Stimulated activated CD8-positive, alpha-beta memory T cell treated with anti-CD3 and anti-CD28 coated beads, Interleukin-12 subunit alpha, Interleukin-12 subunit beta, amount 100 ng/mL, for 24 hours (primary cell): ENCODE data around the gene VSIG10L.

ENCODE experiments used
- DNase-seq: peaks from one replicate; pipeline ENCODE4 v3.0.0-alpha.2; 2020; ENCODE audit errors: extremely low read depth

Gene VSIG10L

GRCh38 chr19:51317968-51318367 is 24.0 kb downstream of the VSIG10L start:
- no peak for DNase-seq

GRCh38 chr19:51317376-51317775 is 24.6 kb downstream of the VSIG10L start:
- DNase-seq, result no peak

GRCh38 chr19:51316688-51317087 is 25.3 kb downstream of the VSIG10L start:
- no peak for DNase-seq

GRCh38 chr19:51311351-51312257 is 30.3 kb downstream of the VSIG10L start, which contains the start of gene IGLON5:
TSS of gene IGLON5 (plus strand) at chr19:51311644. CDS start at chr19:51311848, 204 bp downstream.
- DNase-seq, result no peak

GRCh38 chr19:51305479-51305878 is 36.5 kb downstream of the VSIG10L start:
- DNase-seq, result no peak

- DNase-seq, result no peak
These were observed 40.7 kb downstream of the VSIG10L start for GRCh38 chr19:51301266-51301665.

GRCh38 chr19:51297406-51297805 is 44.5 kb downstream of the VSIG10L start:
- DNase-seq, result no peak

- no peak for DNase-seq
These were observed 45.4 kb downstream of the VSIG10L start for GRCh38 chr19:51296336-51297093.

- no peak for DNase-seq
These were observed 46.4 kb downstream of the VSIG10L start for GRCh38 chr19:51295382-51296126.

- DNase-seq, result no peak
These were observed 47.0 kb downstream of the VSIG10L start for GRCh38 chr19:51294977-51295375.

GRCh38 chr19:51294211-51294976 is 47.5 kb downstream of the VSIG10L start:
- DNase-seq, result no peak

GRCh38 chr19:51293571-51294210 is 48.2 kb downstream of the VSIG10L start:
- DNase-seq, result no peak

GRCh38 chr19:51292971-51293370 is 49.0 kb downstream of the VSIG10L start:
- DNase-seq, result no peak

- no peak for DNase-seq
These were observed 52.3 kb downstream of the VSIG10L start for GRCh38 chr19:51289635-51290034.

GRCh38 chr19:51285682-51286081 is 56.3 kb downstream of the VSIG10L start:
- DNase-seq, result no peak

- no peak for DNase-seq
These were observed 59.6 kb downstream of the VSIG10L start for GRCh38 chr19:51282335-51282734.
